GM10266 (cell line): ENCODE measurements around the gene SNU13.

Experiments
- DNase-seq: peaks from one replicate; pipeline ENCODE4 v3.0.0; 2012; ENCODE audit errors: extremely low spot score
- TF ChIP-seq, protein P1 (sequence below): IDR thresholded peaks from 2 replicates; pipeline ENCODE4 v1.5.1; 2012; ENCODE audit warnings: mild to moderate bottlenecking, low read depth; ENCODE audit not compliant: control insufficient read depth, insufficient read depth; ENCODE audit errors: missing control alignments

SNU13 gene

DNA sequence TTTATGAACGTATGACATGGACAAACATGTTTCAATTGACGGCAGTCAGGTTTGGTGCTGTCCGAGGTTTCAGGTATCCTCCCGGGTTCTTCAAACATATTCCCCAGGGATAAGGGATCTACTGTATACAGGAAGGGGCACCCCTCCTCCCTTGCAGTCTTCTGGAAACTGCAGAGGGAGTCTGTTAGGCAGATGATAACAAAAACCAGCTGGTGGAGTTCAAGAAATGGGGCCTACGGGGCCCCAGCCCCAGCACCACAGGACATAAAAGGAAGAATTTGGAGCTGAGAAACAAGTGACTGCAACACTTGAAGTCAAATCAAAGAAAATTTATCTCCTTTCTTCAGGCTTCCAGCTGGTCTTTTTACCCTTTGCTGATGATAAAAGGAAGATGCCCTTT, 32.1 kb downstream of the SNU13 start:
- TF ChIP-seq, protein P1, sequence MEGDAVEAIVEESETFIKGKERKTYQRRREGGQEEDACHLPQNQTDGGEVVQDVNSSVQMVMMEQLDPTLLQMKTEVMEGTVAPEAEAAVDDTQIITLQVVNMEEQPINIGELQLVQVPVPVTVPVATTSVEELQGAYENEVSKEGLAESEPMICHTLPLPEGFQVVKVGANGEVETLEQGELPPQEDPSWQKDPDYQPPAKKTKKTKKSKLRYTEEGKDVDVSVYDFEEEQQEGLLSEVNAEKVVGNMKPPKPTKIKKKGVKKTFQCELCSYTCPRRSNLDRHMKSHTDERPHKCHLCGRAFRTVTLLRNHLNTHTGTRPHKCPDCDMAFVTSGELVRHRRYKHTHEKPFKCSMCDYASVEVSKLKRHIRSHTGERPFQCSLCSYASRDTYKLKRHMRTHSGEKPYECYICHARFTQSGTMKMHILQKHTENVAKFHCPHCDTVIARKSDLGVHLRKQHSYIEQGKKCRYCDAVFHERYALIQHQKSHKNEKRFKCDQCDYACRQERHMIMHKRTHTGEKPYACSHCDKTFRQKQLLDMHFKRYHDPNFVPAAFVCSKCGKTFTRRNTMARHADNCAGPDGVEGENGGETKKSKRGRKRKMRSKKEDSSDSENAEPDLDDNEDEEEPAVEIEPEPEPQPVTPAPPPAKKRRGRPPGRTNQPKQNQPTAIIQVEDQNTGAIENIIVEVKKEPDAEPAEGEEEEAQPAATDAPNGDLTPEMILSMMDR = no peak
- DNase-seq = no peak

DNA sequence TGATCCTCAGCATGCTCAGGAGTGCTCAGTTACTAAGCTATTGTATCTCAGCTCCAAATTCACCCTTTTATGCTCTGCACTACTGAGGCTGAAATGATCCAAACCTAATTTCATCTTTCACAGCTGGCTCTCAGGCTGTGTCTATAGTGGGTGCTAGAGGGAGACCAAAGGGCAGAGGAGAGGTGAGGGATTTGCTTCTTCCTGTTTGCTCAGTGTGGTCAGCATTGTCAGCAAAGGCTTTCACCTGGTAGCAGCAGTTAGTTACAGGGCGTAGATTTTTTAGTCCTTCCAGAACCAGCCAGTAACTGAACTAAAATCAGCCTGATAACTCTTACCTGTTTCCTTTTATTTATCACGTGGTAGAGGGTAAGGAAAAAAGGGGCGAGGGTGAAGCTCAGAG, 34.3 kb downstream of the SNU13 start:
- TF ChIP-seq, protein P1 = no peak
- DNase-seq = no peak

DNA sequence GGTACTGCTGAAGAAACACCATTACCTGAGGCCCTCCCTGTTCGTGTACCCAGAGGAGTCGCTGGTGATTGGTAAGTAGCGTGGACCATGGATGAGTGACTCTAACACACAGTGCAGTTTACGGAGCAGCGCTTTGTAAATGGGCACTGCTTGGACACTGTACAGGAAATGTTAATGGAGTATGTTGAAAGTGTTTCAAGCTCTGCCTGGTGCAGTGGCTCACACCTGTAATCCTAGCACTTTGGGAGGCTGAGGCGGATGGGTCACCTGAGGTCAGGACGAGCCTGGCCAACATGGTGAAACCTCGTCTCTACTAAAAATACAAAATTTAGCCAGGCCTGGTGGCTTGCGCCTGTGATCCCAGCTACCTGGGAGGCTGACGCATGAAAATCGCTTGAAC, 37.8 kb downstream of the SNU13 start:
- DNase-seq = no peak
- TF ChIP-seq, protein P1 = no peak

DNA sequence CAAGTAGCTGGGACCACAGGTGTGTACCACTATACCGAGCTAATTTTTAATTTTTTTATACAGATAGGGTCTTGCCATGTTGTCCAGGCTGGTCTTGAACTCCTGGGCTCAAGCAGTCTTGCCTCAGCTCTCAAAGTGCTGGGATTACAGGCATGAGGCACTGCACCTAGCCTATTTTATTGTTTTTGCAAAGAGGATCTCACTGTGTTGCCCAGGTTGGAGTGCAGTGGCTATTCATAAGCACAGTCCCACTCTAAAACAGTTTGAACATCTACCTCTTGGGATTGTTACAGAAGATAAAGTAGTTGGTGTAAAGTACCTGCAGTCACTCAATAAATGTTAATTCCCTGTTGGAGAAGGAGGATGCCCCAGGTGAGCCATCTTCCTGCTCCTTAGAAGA, 38.4 kb downstream of the SNU13 start:
- TF ChIP-seq, protein P1 = no peak
- DNase-seq = no peak

DNA sequence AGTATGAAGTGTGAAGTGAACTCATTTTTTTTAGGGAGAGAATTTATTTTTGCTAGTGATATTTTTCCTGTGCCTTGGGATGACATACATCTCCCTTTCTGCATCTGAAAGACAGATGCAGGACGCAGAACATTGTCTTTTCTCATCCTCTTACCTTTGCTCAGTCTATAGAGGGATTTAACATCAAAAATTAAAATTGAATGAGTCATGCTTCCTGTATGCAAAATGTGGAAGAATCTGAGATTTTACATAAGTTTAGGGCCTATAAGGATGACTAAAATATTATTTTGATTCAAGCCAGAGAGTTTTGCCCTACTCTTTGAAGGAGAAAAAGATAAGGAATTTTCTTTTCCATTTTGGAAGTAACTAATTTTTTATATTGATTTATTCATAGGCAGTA, 40.2 kb downstream of the SNU13 start:
- DNase-seq = no peak
- TF ChIP-seq, protein P1 = no peak

DNA sequence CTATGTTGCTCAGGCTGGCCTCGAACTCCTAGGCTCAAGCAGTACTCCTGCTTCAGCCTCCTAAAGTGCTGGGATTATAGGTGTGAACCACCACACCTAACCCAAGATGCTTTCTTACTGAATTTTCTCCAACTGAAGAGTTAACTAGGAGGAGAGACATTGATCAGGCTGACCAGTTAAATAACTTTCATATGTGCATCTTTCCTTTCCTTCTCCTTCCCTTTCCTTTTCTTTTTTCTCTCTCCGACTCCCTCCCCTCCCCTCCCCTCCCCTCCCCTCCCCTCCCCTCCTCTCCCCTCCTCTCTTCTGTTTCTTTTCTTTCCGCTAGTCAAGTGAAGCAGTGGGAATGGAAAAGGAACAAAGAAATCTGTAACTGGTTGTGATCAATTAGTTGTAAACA, 40.9 kb downstream of the SNU13 start:
- DNase-seq = no peak
- TF ChIP-seq, protein P1 = no peak

DNA sequence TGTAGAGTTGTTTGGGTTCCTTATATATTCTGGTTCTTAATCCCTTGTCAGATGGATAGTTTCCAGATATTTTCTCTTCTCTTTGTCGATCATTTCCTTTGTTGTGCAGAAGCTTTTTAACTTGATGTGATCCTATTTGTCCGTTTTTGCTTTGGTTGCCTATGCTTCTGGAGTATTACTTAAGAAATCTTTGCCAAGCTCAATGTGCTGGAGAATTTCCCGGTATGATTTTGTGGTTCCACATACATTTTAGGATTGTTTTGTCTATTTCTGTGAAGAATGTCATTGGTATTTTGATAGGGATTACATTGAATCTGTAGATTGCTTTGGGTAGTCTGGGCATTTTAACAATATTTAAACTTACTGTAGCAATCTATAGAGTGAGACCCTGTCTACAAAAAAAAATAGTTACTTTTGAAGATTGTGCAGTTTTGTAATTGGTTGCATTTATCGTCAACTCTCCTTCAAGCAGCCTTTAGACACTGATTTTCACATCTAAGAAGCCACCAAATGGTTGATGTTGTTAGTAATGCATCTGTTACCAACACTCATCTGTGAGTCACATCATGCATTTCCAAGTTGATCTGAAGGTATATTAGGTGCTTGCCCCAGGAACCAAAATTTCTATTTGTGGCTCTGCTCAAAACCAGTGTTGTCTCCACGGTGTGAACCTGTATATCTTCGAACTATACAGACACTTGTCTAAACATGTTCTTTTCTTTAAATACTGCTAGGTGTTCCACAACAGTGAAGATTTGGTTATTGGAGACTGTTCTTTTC, 46.1 kb downstream of the SNU13 start:
- TF ChIP-seq, protein P1 = no peak
- DNase-seq = no peak
